Testis (tissue), 2 donors: ENCODE data around the gene MEP1A.

ENCODE experiments used
- POLR2A ChIP-seq: fragments of 450-650 bp; IDR thresholded peaks from one replicate; pipeline ENCODE4 v1.6.1; 2017; ENCODE audit warnings: antibody characterized with exemption, mild to moderate bottlenecking, moderate library complexity
- TF ChIP-seq, protein P1 (sequence below), 3 experiments: fragments of 450-650 bp in 2 of 3; fragments of 200-600 bp in 1 of 3; sonication (generic) in 1 of 3; IDR thresholded peaks; one replicate each; pipeline ENCODE4 v1.5.1; 2016 to 2019; ENCODE audit warnings: antibody characterized with exemption in 3 of 3, mild to moderate bottlenecking in 2 of 3, moderate library complexity in 1 of 3

DNA sequence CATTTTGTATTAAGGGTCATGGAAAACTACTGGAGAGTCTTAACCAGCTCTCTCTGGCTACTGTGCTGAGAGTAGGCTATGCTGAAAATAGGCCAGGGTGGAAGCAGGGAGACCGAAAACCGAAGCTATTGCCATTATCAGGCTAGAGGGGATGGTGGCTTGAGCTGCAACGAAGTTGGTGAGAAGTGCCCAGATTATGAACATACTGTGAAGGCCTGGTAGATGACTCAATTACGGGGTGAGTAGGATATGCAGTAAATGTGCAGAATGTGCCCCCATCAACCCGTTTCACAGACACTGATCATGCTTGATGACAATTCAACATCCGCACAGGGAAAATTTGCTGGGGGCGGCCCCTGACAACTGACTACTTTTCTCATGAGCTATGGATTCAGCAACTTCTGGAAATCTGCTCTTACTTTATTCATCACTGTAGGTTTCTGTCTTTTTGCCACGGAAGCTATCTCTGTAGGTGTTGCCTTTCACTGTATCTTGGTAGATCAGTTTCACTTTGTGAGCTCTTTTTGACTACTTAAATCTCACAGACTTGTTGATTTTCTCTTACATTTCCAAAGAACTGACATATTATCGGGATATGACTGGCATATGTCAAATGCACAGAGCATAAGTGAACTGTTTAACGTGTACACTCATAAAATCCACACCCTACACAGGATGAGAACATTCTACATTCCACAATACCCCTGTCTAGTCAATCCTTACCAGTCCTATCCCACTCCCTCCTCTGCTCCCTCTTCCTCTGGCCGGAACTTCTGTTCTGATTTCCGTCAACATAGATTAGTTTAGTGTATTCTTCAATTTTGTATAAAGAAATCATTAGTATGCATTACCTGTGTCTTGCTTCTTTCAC, 15.5 kb upstream of the MEP1A start:
- TF ChIP-seq, protein P1, sequence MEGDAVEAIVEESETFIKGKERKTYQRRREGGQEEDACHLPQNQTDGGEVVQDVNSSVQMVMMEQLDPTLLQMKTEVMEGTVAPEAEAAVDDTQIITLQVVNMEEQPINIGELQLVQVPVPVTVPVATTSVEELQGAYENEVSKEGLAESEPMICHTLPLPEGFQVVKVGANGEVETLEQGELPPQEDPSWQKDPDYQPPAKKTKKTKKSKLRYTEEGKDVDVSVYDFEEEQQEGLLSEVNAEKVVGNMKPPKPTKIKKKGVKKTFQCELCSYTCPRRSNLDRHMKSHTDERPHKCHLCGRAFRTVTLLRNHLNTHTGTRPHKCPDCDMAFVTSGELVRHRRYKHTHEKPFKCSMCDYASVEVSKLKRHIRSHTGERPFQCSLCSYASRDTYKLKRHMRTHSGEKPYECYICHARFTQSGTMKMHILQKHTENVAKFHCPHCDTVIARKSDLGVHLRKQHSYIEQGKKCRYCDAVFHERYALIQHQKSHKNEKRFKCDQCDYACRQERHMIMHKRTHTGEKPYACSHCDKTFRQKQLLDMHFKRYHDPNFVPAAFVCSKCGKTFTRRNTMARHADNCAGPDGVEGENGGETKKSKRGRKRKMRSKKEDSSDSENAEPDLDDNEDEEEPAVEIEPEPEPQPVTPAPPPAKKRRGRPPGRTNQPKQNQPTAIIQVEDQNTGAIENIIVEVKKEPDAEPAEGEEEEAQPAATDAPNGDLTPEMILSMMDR (IDR thresholded peaks at IDR 0.05): no peak
- no peak for TF ChIP-seq POLR2A
